Bronchial epithelial cell (primary cell): ENCODE results near the gene SLIT3. TPM values are rescaled to one million over a fixed set of nuclear protein-coding genes. Genes with fewer than 3 reads are reported as not detected.

Experiments
- DNase-seq: peaks from one replicate; pipeline ENCODE4 v3.0.0-alpha.2; 2010; ENCODE audit warnings: low read depth
- FAIRE-seq: peaks from 2 replicates; lab custom pipeline; 2011; peaks lifted over from hg19 to GRCh38; lab: Jason Lieb, UNC
- H3K27me3 ChIP-seq: 2 replicates; pipeline ENCODE4 v1.5.1; 2011; ENCODE audit warnings: low read length; ENCODE audit not compliant: control insufficient read depth, insufficient read depth
- H3K36me3 ChIP-seq: 2 replicates; pipeline ENCODE4 v1.5.1; 2011; ENCODE audit warnings: low read length; ENCODE audit not compliant: control insufficient read depth, insufficient read depth
- H3K4me3 ChIP-seq: 2 replicates; pipeline ENCODE4 v1.5.1; 2011; ENCODE audit warnings: mild to moderate bottlenecking, low read depth, low read length, control low read depth
- CTCF ChIP-seq: IDR thresholded peaks from 2 replicates; pipeline ENCODE4 v1.5.1; 2011; ENCODE audit warnings: mild to moderate bottlenecking, moderate library complexity, low read length, control low read depth, inconsistent platforms; ENCODE audit not compliant: insufficient read depth, severe bottlenecking
- total RNA-seq: library from RNA; depleted of rRNA; stranded (reverse); fragments of >200 nt; gene quantifications from 2 replicates; pipeline ENCODE4 v1.2.1, GENCODE V29; 2014

The SLIT3 gene
- total RNA-seq, 1 donor from 2014 or later, result 0.79 TPM

- H3K27me3 ChIP-seq, result no peaks in the 10 kb centered on the region
- no peak overlapping the region for H3K4me3 ChIP-seq
- FAIRE-seq, result no peak
- DNase-seq, result no peak
- no peak for TF ChIP-seq CTCF
- H3K36me3 ChIP-seq, result no peaks in the 10 kb centered on the region
These were observed 291.8 kb downstream of the SLIT3 start for GRCh38 chr5:169009123-169009522.

- DNase-seq (peak; percentile 88), FAIRE-seq (no peak)
- H3K27me3 ChIP-seq, result no peaks in the 10 kb centered on the region
These were observed 293.8 kb downstream of the SLIT3 start for GRCh38 chr5:169006842-169007790.

GRCh38 chr5:169004551-169004950 lies 296.4 kb downstream of the SLIT3 start:
- no peaks in the 10 kb centered on the region for H3K27me3 ChIP-seq
- FAIRE-seq, result peak; percentile 89
- H3K36me3 ChIP-seq, result no peaks in the 10 kb centered on the region
- DNase-seq, result no peak
- H3K4me3 ChIP-seq, result no peak overlapping the region
- TF ChIP-seq CTCF, result no peak

More at GRCh38 chr5:169006842-169007790, 293.8 kb downstream of the SLIT3 start:
- H3K4me3 ChIP-seq, result no peak overlapping the region
- H3K36me3 ChIP-seq, result no peaks in the 10 kb centered on the region
- TF ChIP-seq CTCF, result no peak

GRCh38 chr5:169003721-169004541 lies 297.0 kb downstream of the SLIT3 start:
- no peak overlapping the region for H3K4me3 ChIP-seq
- no peaks in the 10 kb centered on the region for H3K27me3 ChIP-seq
- no peak for FAIRE-seq
- no peak for DNase-seq
- TF ChIP-seq CTCF, result no peak
- no peaks in the 10 kb centered on the region for H3K36me3 ChIP-seq

- TF ChIP-seq CTCF, result no peak
- H3K36me3 ChIP-seq, result no peaks in the 10 kb centered on the region
- DNase-seq, result no peak
- H3K27me3 ChIP-seq, result no peaks in the 10 kb centered on the region
- FAIRE-seq, result no peak
- no peak overlapping the region for H3K4me3 ChIP-seq
These were observed 297.9 kb downstream of the SLIT3 start for GRCh38 chr5:169002953-169003555.
